ENCODE data around the gene HOXD13.

GRCh38 chr2:176118601-176119339, 26.2 kb downstream of the HOXD13 start:
- no peak for TF ChIP-seq EZH2 (IDR thresholded peaks at IDR 0.05)
- TF ChIP-seq POLR2AphosphoS5 (IDR thresholded peaks at IDR 0.05; ENCODE audit: borderline replicate concordance, low read depth, low read length) = no peak
- no peak for TF ChIP-seq FOXP2 (optimal IDR thresholded peaks at IDR 0.05; ENCODE audit: control extremely low read depth, extremely low read length, insufficient read depth)

Measured in SK-N-MC (cell line).